GM12878 (cell line): ENCODE data around the gene NKAP. TPM values are rescaled to one million over a fixed set of nuclear protein-coding genes. Genes with fewer than 3 reads are reported as not detected.

Source experiments
- CHD1 ChIP-seq: IDR thresholded peaks from 2 replicates; pipeline ENCODE4 v1.6.1; 2012; ENCODE audit warnings: low read depth, low read length, improper control_type of control experiment
- CHD2 ChIP-seq: IDR thresholded peaks from 2 replicates; pipeline ENCODE4 v1.6.1; 2011; ENCODE audit warnings: low read depth, low read length, improper control_type of control experiment, borderline replicate concordance
- E2F8 ChIP-seq: fragments of 450-650 bp; IDR thresholded peaks from 2 replicates; pipeline ENCODE4 v1.6.1; 2018; ENCODE audit warnings: mild to moderate bottlenecking, low read depth, moderate library complexity; ENCODE audit not compliant: partially characterized antibody
- FOXK2 ChIP-seq: fragments of 450-650 bp; IDR thresholded peaks from 2 replicates; pipeline ENCODE4 v1.6.1; 2017; ENCODE audit warnings: mild to moderate bottlenecking, moderate library complexity
- IKZF1 ChIP-seq: fragments of 450-650 bp; conservative IDR thresholded peaks from 2 replicates; pipeline ENCODE4 v1.6.1; 2017; ENCODE audit warnings: antibody characterized with exemption, mild to moderate bottlenecking
- IRF4 ChIP-seq: IDR thresholded peaks from 2 replicates; pipeline ENCODE4 v1.6.1; 2011; ENCODE audit warnings: low read depth, low read length
- MTA3 ChIP-seq: IDR thresholded peaks from 2 replicates; pipeline ENCODE4 v1.6.1; 2012; ENCODE audit warnings: low read length, inconsistent platforms, borderline replicate concordance
- MYB ChIP-seq: fragments of 150-350 bp; IDR thresholded peaks from 2 replicates; pipeline ENCODE4 v1.6.1; 2014; ENCODE audit warnings: mild to moderate bottlenecking, low read depth, low read length, borderline replicate concordance
- RBBP5 ChIP-seq: fragments of 200-600 bp; sonication (generic); conservative IDR thresholded peaks from 2 replicates; pipeline ENCODE4 v1.6.1; 2016
- SKIL ChIP-seq: fragments of 450-650 bp; IDR thresholded peaks from 2 replicates; pipeline ENCODE4 v1.6.1; 2017; ENCODE audit warnings: mild to moderate bottlenecking, low read depth, inconsistent platforms; ENCODE audit not compliant: poor library complexity, severe bottlenecking
- SMAD1 ChIP-seq: fragments of 450-650 bp; IDR thresholded peaks from 2 replicates; pipeline ENCODE4 v1.6.1; 2018; ENCODE audit warnings: mild to moderate bottlenecking, low read depth; ENCODE audit not compliant: partially characterized antibody
- ZNF217 ChIP-seq: fragments of 450-650 bp; IDR thresholded peaks from 2 replicates; pipeline ENCODE4 v1.6.1; 2017; ENCODE audit warnings: antibody characterized with exemption, mild to moderate bottlenecking
- ZNF24 ChIP-seq: fragments of 450-650 bp; IDR thresholded peaks from 2 replicates; pipeline ENCODE4 v1.6.1; 2017; ENCODE audit warnings: antibody characterized with exemption, mild to moderate bottlenecking
- polyA plus RNA-seq, 11 experiments: library from polyadenylated mRNA; depleted of rRNA in 4 of 11; unstranded in 6 of 11; stranded (reverse) in 5 of 11; fragments of >200 nt; fragmentation: Nextera tagmentation in 4 of 11; fragmentation: Illumina TruSeq in 1 of 11; extraction: Ambion mirVana in 4 of 11; extraction: Trizol in 1 of 11; gene quantifications; 1 replicate in 1 of 11; 2 replicates in 10 of 11; pipeline versions ENCODE4 v1.2.1 to v1.2.3, GENCODE V29; 2011 to 2016; ENCODE audit warnings: inconsistent platforms in 2 of 11, missing spikeins in 2 of 11, low read depth in 1 of 11
- total RNA-seq, 4 experiments: library from RNA; depleted of rRNA in 3 of 4; stranded (reverse); fragments of >200 nt in 3 of 4; fragmentation: Illumina TruSeq in 1 of 4; extraction: Trizol in 1 of 4; gene quantifications; 2 replicates each; pipeline versions ENCODE4 v1.2.1 to v1.2.3, GENCODE V29; 2013 to 2021

NKAP gene
- total and polyA plus RNA-seq, 10 of the 15 experiments (the other 5 are each of a cell fraction or from before 2014, with no cell fraction given) = 2.4 to 6.9 (median 5.3) TPM

- TF ChIP-seq SKIL (no peak), IRF4 (peak; percentile 52; the same call in 1 of the 2 replicates), IKZF1 (peak; percentile 56), ZNF24 (no peak), FOXK2 (peak; percentile 95), CHD1 (no peak), RBBP5 (0 out of 2 replicates have a peak, but pooled peaks have one; percentile 32), MYB (no peak), ZNF217 (no peak), CHD2 (peak; percentile 57; the same call in 1 of the 2 replicates), SMAD1 (no peak), MTA3 (no peak; the same call in 1 of the 2 replicates), E2F8 (peak; percentile 73)
Observed at GRCh38 chrX:119943185-119943988, at the start of gene NKAP (continued).
